HepG2 (cell line): ENCODE results near the gene CD4. TPM values are rescaled to one million over a fixed set of nuclear protein-coding genes. Genes with fewer than 3 reads are reported as not detected.

Experiments
- BHLHE40 ChIP-seq: IDR thresholded peaks from 2 replicates; pipeline ENCODE4 v1.6.1; 2011; ENCODE audit warnings: low read length, improper control_type of control experiment
- CBX2 ChIP-seq, 2 experiments: fragments of 200-600 bp in 1 of 2; sonication (generic); formaldehyde crosslinking in 1 of 2; IDR thresholded peaks; 2 replicates each; pipeline versions ENCODE4 v1.7.0 to v1.8.1; 2018 to 2022; ENCODE audit warnings: low read depth in 2 of 2, low read length in 1 of 2, mild to moderate bottlenecking in 1 of 2, missing genetic modification reagents in 1 of 2
- ETV6 ChIP-seq: sonication (generic); formaldehyde crosslinking; conservative IDR thresholded peaks from 2 replicates; pipeline ENCODE4 v1.4.0; 2020; ENCODE audit warnings: missing genetic modification reagents
- GTF3A ChIP-seq: sonication (generic); formaldehyde crosslinking; conservative IDR thresholded peaks from 2 replicates; pipeline ENCODE4 v1.4.0; 2020; ENCODE audit warnings: mild to moderate bottlenecking, missing genetic modification reagents
- HDAC2 ChIP-seq: sonication (generic); formaldehyde crosslinking; IDR thresholded peaks from 2 replicates; pipeline ENCODE4 v1.4.0; 2020; ENCODE audit warnings: missing genetic modification reagents
- MAFK ChIP-seq, 2 experiments: IDR thresholded peaks in 1 of 2; conservative IDR thresholded peaks in 1 of 2; 2 replicates each; pipeline ENCODE4 v1.6.1; 2011; ENCODE audit warnings: improper control_type of control experiment in 2 of 2, low read length in 2 of 2
- MEIS1 ChIP-seq: sonication (generic); formaldehyde crosslinking; IDR thresholded peaks from 2 replicates; pipeline ENCODE4 v1.9.0; 2021; ENCODE audit warnings: mild to moderate bottlenecking, missing genetic modification reagents, moderate library complexity, borderline replicate concordance
- MXD4 ChIP-seq: IDR thresholded peaks from 2 replicates; pipeline ENCODE4 v1.6.1; 2016; ENCODE audit warnings: mild to moderate bottlenecking, missing biosample characterization, missing genetic modification reagents
- NRL ChIP-seq: sonication (generic); formaldehyde crosslinking; IDR thresholded peaks from 2 replicates; pipeline ENCODE4 v1.5.0; 2020; ENCODE audit warnings: missing genetic modification reagents, mild to moderate bottlenecking, moderate library complexity, borderline replicate concordance
- RXRB ChIP-seq: IDR thresholded peaks from 2 replicates; pipeline ENCODE4 v1.6.1; 2016; ENCODE audit warnings: borderline replicate concordance, missing genetic modification reagents, missing compliant biosample characterization
- ZBTB25 ChIP-seq: IDR thresholded peaks from 2 replicates; pipeline ENCODE4 v1.6.1; 2018; ENCODE audit warnings: missing genetic modification reagents
- ZSCAN9 ChIP-seq: IDR thresholded peaks from 2 replicates; pipeline ENCODE4 v1.6.1; 2016; ENCODE audit warnings: borderline replicate concordance
- polyA plus RNA-seq, 8 experiments: library from polyadenylated mRNA; depleted of rRNA in 3 of 8; stranded (reverse) in 7 of 8; unstranded in 1 of 8; fragments of >200 nt; fragmentation: Illumina TruSeq in 4 of 8; extraction: Trizol in 4 of 8; gene quantifications; 2 replicates each; pipeline versions ENCODE4 v1.2.1 to v1.2.3, GENCODE V29; 2011 to 2016; ENCODE audit warnings: low read depth in 4 of 8, missing spikeins in 1 of 8, mixed read lengths in 1 of 8; ENCODE audit not compliant: insufficient read depth in 1 of 8
- total RNA-seq, 5 experiments: library from RNA; depleted of rRNA; stranded (reverse); fragments of >200 nt; fragmentation: Illumina TruSeq; extraction: Trizol; gene quantifications; 2 replicates each; pipeline ENCODE4 v1.2.3, GENCODE V29; 2016; ENCODE audit warnings: low read depth in 1 of 5
- TF ChIP-seq, protein P1 (sequence below): sonication (generic); formaldehyde crosslinking; IDR thresholded peaks from 2 replicates; pipeline ENCODE4 v1.4.0; 2020; ENCODE audit warnings: mild to moderate bottlenecking, missing genetic modification reagents, borderline replicate concordance
- TF ChIP-seq, protein P2 (sequence below): sonication (generic); formaldehyde crosslinking; IDR thresholded peaks from 2 replicates; pipeline ENCODE4 v1.4.0; 2020; ENCODE audit warnings: mild to moderate bottlenecking, missing genetic modification reagents
- TF ChIP-seq, protein P3 (sequence below): sonication (generic); formaldehyde crosslinking; IDR thresholded peaks from 2 replicates; pipeline ENCODE4 v1.4.0; 2020; ENCODE audit warnings: missing genetic modification reagents
- TF ChIP-seq, protein P4 (sequence below): sonication (generic); formaldehyde crosslinking; IDR thresholded peaks from 2 replicates; pipeline ENCODE4 v1.5.0; 2020; ENCODE audit warnings: mild to moderate bottlenecking, missing genetic modification reagents

CD4 gene
- total and polyA plus RNA-seq, 2 of the 13 experiments (the other 11 are each of a cell fraction or from before 2014, with no cell fraction given): 0.07 to 0.95 TPM

GRCh38 chr12:6775185-6776174 is 13.8 kb upstream of the CD4 start (continued):
- TF ChIP-seq, protein P1, sequence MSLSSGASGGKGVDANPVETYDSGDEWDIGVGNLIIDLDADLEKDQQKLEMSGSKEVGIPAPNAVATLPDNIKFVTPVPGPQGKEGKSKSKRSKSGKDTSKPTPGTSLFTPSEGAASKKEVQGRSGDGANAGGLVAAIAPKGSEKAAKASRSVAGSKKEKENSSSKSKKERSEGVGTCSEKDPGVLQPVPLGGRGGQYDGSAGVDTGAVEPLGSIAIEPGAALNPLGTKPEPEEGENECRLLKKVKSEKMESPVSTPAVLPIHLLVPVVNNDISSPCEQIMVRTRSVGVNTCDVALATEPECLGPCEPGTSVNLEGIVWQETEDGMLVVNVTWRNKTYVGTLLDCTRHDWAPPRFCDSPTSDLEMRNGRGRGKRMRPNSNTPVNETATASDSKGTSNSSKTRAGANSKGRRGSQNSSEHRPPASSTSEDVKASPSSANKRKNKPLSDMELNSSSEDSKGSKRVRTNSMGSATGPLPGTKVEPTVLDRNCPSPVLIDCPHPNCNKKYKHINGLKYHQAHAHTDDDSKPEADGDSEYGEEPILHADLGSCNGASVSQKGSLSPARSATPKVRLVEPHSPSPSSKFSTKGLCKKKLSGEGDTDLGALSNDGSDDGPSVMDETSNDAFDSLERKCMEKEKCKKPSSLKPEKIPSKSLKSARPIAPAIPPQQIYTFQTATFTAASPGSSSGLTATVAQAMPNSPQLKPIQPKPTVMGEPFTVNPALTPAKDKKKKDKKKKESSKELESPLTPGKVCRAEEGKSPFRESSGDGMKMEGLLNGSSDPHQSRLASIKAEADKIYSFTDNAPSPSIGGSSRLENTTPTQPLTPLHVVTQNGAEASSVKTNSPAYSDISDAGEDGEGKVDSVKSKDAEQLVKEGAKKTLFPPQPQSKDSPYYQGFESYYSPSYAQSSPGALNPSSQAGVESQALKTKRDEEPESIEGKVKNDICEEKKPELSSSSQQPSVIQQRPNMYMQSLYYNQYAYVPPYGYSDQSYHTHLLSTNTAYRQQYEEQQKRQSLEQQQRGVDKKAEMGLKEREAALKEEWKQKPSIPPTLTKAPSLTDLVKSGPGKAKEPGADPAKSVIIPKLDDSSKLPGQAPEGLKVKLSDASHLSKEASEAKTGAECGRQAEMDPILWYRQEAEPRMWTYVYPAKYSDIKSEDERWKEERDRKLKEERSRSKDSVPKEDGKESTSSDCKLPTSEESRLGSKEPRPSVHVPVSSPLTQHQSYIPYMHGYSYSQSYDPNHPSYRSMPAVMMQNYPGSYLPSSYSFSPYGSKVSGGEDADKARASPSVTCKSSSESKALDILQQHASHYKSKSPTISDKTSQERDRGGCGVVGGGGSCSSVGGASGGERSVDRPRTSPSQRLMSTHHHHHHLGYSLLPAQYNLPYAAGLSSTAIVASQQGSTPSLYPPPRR: peak; percentile 94
- TF ChIP-seq, protein P2, sequence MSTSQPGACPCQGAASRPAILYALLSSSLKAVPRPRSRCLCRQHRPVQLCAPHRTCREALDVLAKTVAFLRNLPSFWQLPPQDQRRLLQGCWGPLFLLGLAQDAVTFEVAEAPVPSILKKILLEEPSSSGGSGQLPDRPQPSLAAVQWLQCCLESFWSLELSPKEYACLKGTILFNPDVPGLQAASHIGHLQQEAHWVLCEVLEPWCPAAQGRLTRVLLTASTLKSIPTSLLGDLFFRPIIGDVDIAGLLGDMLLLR (CRISPR knock-in tag): no peak
- TF ChIP-seq MXD4 (CRISPR knock-in tag) (peak; percentile 44; the same call in 1 of the 2 replicates), BHLHE40 (no peak), MEIS1 (no peak), GTF3A (CRISPR knock-in tag) (no peak), ETV6 (CRISPR knock-in tag) (no peak), CBX2 (IDR thresholded peaks at IDR 0.05; ENCODE audit: low read depth, low read length) (no peak), CBX2 (CRISPR knock-in tag; IDR thresholded peaks at IDR 0.05; ENCODE audit: low read depth) (no peak), HDAC2 (peak; percentile 93), RXRB (CRISPR knock-in tag) (peak; percentile 82), ZSCAN9 (CRISPR knock-in tag) (0 out of 2 replicates have a peak, but pooled peaks have one; percentile 48), ZBTB25 (CRISPR knock-in tag) (no peak), MAFK (conservative IDR thresholded peaks at IDR 0.05 in 1 of 2, IDR thresholded peaks at IDR 0.05 in 1 of 2; ENCODE audit: low read length in 2 of 2) (peak; percentile 34 to 68; a peak in 2 of 4 replicates), NRL (CRISPR knock-in tag) (0 out of 2 replicates have a peak, but pooled peaks have one; percentile 17)
- TF ChIP-seq, protein P3, sequence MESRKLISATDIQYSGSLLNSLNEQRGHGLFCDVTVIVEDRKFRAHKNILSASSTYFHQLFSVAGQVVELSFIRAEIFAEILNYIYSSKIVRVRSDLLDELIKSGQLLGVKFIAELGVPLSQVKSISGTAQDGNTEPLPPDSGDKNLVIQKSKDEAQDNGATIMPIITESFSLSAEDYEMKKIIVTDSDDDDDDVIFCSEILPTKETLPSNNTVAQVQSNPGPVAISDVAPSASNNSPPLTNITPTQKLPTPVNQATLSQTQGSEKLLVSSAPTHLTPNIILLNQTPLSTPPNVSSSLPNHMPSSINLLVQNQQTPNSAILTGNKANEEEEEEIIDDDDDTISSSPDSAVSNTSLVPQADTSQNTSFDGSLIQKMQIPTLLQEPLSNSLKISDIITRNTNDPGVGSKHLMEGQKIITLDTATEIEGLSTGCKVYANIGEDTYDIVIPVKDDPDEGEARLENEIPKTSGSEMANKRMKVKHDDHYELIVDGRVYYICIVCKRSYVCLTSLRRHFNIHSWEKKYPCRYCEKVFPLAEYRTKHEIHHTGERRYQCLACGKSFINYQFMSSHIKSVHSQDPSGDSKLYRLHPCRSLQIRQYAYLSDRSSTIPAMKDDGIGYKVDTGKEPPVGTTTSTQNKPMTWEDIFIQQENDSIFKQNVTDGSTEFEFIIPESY (CRISPR knock-in tag): no peak
- TF ChIP-seq, protein P4, sequence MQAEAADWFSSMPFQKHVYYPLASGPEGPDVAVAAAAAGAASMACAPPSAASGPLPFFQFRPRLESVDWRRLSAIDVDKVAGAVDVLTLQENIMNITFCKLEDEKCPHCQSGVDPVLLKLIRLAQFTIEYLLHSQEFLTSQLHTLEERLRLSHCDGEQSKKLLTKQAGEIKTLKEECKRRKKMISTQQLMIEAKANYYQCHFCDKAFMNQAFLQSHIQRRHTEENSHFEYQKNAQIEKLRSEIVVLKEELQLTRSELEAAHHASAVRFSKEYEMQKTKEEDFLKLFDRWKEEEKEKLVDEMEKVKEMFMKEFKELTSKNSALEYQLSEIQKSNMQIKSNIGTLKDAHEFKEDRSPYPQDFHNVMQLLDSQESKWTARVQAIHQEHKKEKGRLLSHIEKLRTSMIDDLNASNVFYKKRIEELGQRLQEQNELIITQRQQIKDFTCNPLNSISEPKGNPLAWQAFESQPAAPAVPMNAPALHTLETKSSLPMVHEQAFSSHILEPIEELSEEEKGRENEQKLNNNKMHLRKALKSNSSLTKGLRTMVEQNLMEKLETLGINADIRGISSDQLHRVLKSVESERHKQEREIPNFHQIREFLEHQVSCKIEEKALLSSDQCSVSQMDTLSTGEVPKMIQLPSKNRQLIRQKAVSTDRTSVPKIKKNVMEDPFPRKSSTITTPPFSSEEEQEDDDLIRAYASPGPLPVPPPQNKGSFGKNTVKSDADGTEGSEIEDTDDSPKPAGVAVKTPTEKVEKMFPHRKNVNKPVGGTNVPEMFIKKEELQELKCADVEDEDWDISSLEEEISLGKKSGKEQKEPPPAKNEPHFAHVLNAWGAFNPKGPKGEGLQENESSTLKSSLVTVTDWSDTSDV (CRISPR knock-in tag): no peak
